HL-60 (cell line): ENCODE data around the gene CHAC2.
A peak's percentile ranks its signal among the peaks of the same experiment; 100 is the strongest.

Experiments
- DNase-seq, 2 experiments: peaks; one replicate each; pipeline ENCODE4 v3.0.0-alpha.2; 2010 to 2020; ENCODE audit warnings: low read depth in 1 of 2, low spot score in 1 of 2
- H3K27ac ChIP-seq: fragments of 250-450 bp; sonication (Bioruptor Pico); replicated peaks from 2 replicates; pipeline ENCODE4 v1.5.1; 2020; ENCODE audit warnings: mild to moderate bottlenecking, moderate library complexity
- H3K27me3 ChIP-seq: fragments of 250-450 bp; sonication (Bioruptor Pico); 2 replicates; pipeline ENCODE4 v1.5.1; 2021; ENCODE audit warnings: mild to moderate bottlenecking, moderate library complexity; ENCODE audit not compliant: insufficient read depth, poor library complexity, severe bottlenecking
- H3K4me3 ChIP-seq: replicated peaks from 2 replicates; pipeline ENCODE4 v1.5.1; 2011; ENCODE audit warnings: mild to moderate bottlenecking, control low read depth, low read length; ENCODE audit not compliant: insufficient read depth
- CTCF ChIP-seq: IDR thresholded peaks from one replicate; pipeline ENCODE4 v1.5.1; 2011; ENCODE audit warnings: low read length, control low read depth, inconsistent platforms; ENCODE audit not compliant: insufficient read depth
- GABPA ChIP-seq: IDR thresholded peaks from 2 replicates; pipeline ENCODE4 v1.6.1; 2012; ENCODE audit warnings: low read depth
- POLR2AphosphoS5 ChIP-seq: IDR thresholded peaks from 2 replicates; pipeline ENCODE4 v1.6.1; 2012; ENCODE audit warnings: low read depth
- REST ChIP-seq: IDR thresholded peaks from 2 replicates; pipeline ENCODE4 v1.6.1; 2012; ENCODE audit warnings: low read depth; ENCODE audit not compliant: insufficient replicate concordance
- SPI1 ChIP-seq: IDR thresholded peaks from 2 replicates; pipeline ENCODE4 v1.6.1; 2012; ENCODE audit warnings: low read depth, mild to moderate bottlenecking, borderline replicate concordance

CHAC2 gene

GRCh38 chr2:53778536-53779162 lies 11.0 kb downstream of the CHAC2 start:
- TF ChIP-seq GABPA, result no peak
- no peak for TF ChIP-seq CTCF
- TF ChIP-seq SPI1, result peak; percentile 93
- no peak for TF ChIP-seq REST
- peak overlapping the region; percentile 62 for H3K27ac ChIP-seq
- no peaks in the 10 kb centered on the region for H3K27me3 ChIP-seq
- DNase-seq, result peak in 1 of 2 experiments; percentile 41
- no peak overlapping the region for H3K4me3 ChIP-seq

- no peak overlapping the region for H3K4me3 ChIP-seq
- DNase-seq, result no peak
- H3K27ac ChIP-seq, result peak overlapping the region; percentile 62
- TF ChIP-seq POLR2AphosphoS5, result no peak
- no peak for TF ChIP-seq GABPA
- TF ChIP-seq SPI1, result no peak
- no peak for TF ChIP-seq REST
- TF ChIP-seq CTCF, result no peak
- no peaks in the 10 kb centered on the region for H3K27me3 ChIP-seq
Measured at GRCh38 chr2:53780056-53780455, 12.5 kb downstream of the CHAC2 start.

GRCh38 chr2:53782676-53783075 lies 15.1 kb downstream of the CHAC2 start:
- H3K4me3 ChIP-seq, result no peak overlapping the region
- H3K27me3 ChIP-seq, result no peaks in the 10 kb centered on the region
- DNase-seq, result no peak
- no peak for TF ChIP-seq GABPA
- TF ChIP-seq SPI1, result no peak
- no peak for TF ChIP-seq REST
- no peak for TF ChIP-seq POLR2AphosphoS5
- H3K27ac ChIP-seq, result no peak overlapping the region
